Central memory CD8-positive, alpha-beta T cell (primary cell): ENCODE data around the gene XPO1.

Experiments used
- ATAC-seq: fragments of 150-1000 bp; cut with Tn5 transposase; replicated peaks from 2 replicates; pipeline ENCODE4 v1.10.0; 2022; ENCODE audit warnings: mild to moderate bottlenecking, moderate FRiP score, moderate number of reproducible peaks; ENCODE audit not compliant: poor library complexity, severe bottlenecking; ENCODE audit errors: extremely low read depth
- DNase-seq, 2 donors: peaks; one replicate each; pipeline ENCODE4 v3.0.0; 2021; ENCODE audit warnings: low spot score in 2 of 2
- H3K27ac Mint-ChIP-seq: one replicate; pipeline ENCODE4 v1.8.0; 2022; ENCODE audit warnings: low read depth, mild to moderate bottlenecking, moderate library complexity, mixed read lengths
- H3K27me3 Mint-ChIP-seq: one replicate; pipeline ENCODE4 v1.8.0; 2022; ENCODE audit warnings: mixed read lengths
- H3K36me3 Mint-ChIP-seq: one replicate; pipeline ENCODE4 v1.8.0; 2022; ENCODE audit warnings: mild to moderate bottlenecking, moderate library complexity, mixed read lengths; ENCODE audit not compliant: insufficient read depth
- H3K4me1 Mint-ChIP-seq: one replicate; pipeline ENCODE4 v1.8.0; 2022; ENCODE audit warnings: mixed read lengths
- H3K4me3 Mint-ChIP-seq: one replicate; pipeline ENCODE4 v1.8.0; 2022; ENCODE audit warnings: mild to moderate bottlenecking, moderate library complexity, mixed read lengths
- H3K9me3 Mint-ChIP-seq: one replicate; pipeline ENCODE4 v1.8.0; 2022; ENCODE audit warnings: mixed read lengths

The XPO1 gene

DNA sequence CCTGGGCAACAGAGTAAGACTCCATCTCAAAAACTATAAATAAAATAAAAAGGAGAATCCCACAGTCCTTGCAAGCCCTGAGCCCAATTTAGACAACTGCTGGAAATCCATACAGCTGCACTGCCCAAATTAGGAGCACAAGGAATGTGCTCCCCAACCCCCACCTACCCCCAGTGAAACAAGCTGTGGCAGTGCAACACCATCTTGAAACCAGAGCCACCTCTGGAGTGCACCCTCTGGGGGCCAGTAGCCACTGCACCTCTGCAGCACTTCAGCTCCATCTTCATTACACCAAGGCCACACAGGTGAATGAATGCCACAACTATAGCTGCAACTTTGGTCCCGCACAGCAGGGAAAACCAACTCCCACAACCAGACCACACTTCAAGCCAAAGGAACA is 104.5 kb downstream of the XPO1 start:
- H3K36me3 Mint-ChIP-seq: peaks cover 6% of the 10 kb centered on the region
- peaks cover 6% of the 10 kb centered on the region for H3K9me3 Mint-ChIP-seq
- peak overlapping the region; percentile 23 for H3K4me3 Mint-ChIP-seq
- no peaks in the 10 kb centered on the region for H3K27me3 Mint-ChIP-seq
- DNase-seq (no peak), ATAC-seq (no peak)
- H3K27ac Mint-ChIP-seq: peak overlapping the region; percentile 45
- peaks cover 66% of the 10 kb centered on the region for H3K4me1 Mint-ChIP-seq

DNA sequence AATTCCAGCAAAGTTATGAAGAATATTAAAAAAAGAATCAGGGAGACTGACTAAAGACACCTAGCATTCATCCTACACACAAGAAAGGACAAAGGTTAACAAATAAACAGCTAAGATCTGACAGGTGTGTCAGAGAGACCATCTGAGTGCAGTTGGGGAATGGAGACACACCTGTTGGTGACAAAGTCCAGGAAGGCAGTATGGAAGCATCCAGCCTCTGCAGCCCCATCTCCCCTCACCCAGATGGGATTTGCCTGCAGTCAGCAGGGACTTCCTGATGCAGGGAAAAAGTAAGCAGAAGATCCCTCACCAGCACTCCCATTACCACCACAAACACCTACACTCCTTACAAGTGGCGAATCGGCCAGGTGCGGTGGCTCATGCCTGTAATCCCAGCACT is 105.2 kb downstream of the XPO1 start:
- Mint-ChIP-seq H3K4me3 (no peak overlapping the region), H3K27ac (peak overlapping the region; percentile 45), H3K27me3 (no peaks in the 10 kb centered on the region), H3K36me3 (peaks cover 5% of the 10 kb centered on the region), H3K4me1 (peaks cover 65% of the 10 kb centered on the region), H3K9me3 (peaks cover 6% of the 10 kb centered on the region)
- ATAC-seq (no peak), DNase-seq (no peak)

DNA sequence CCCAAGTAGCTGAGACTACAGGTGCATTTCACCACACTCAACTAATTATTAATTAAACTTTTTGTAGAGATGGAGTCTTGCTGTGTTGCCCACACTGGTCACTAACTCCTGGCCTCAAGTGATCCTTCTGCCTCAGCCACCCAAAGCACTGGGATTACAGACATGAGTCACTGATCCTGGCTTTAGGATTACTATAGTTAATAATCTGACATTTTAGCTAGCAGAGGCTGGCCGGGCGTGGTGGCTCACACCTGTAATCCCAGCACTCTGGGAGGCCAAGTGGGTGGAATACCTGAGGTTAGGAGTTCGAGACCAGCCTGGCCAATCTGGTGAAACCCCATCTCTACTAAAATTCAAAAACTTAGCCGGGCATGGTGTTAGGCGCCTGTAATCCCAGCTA is 106.8 kb downstream of the XPO1 start:
- H3K36me3 Mint-ChIP-seq: peaks cover 5% of the 10 kb centered on the region
- H3K4me1 Mint-ChIP-seq: peaks cover 64% of the 10 kb centered on the region
- H3K27me3 Mint-ChIP-seq: no peaks in the 10 kb centered on the region
- no peak for ATAC-seq
- no peaks in the 10 kb centered on the region for H3K9me3 Mint-ChIP-seq
- H3K4me3 Mint-ChIP-seq: no peak overlapping the region
- H3K27ac Mint-ChIP-seq: peak overlapping the region; percentile 78
- no peak for DNase-seq
